Right atrium auricular region (tissue), 2 donors: ENCODE results near the gene TTC39C. TPM values are rescaled to one million over a fixed set of nuclear protein-coding genes. Genes with fewer than 3 reads are reported as not detected.

Source experiments
- DNase-seq: peaks from one replicate; pipeline ENCODE4 v3.0.0-alpha.2; 2019; ENCODE audit warnings: low spot score
- H3K27ac ChIP-seq, 2 donors: fragments of 200-600 bp; sonication (generic); 1 replicate in 1 of 2; 2 replicates in 1 of 2; pipeline ENCODE4 v1.5.1; 2016 to 2019
- H3K27me3 ChIP-seq, 2 donors: fragments of 200-600 bp; sonication (generic); one replicate each; pipeline versions ENCODE4 v1.5.1 to v1.6.0; 2017 to 2019
- H3K36me3 ChIP-seq: fragments of 200-600 bp; sonication (generic); one replicate; pipeline ENCODE4 v1.5.1; 2016
- H3K4me1 ChIP-seq, 2 donors: fragments of 200-600 bp; sonication (generic); one replicate each; pipeline versions ENCODE4 v1.5.1 to v1.6.0; 2017 to 2019
- H3K4me3 ChIP-seq, 2 donors: fragments of 200-600 bp; sonication (generic); 1 replicate in 1 of 2; 2 replicates in 1 of 2; pipeline ENCODE4 v1.5.1; 2017 to 2019; ENCODE audit warnings: mild to moderate bottlenecking in 1 of 2, moderate library complexity in 1 of 2
- H3K9me3 ChIP-seq, 2 donors: fragments of 200-600 bp; sonication (generic); one replicate each; pipeline ENCODE4 v1.5.1; 2019
- total RNA-seq, 2 donors: library from RNA; depleted of rRNA; stranded (reverse); fragments of >200 nt; gene quantifications; one replicate each; pipeline ENCODE4 v1.1.0, GENCODE V29; 2016
- TF ChIP-seq, protein P1 (sequence below), 2 donors: fragments of 200-600 bp; sonication (generic); IDR thresholded peaks; one replicate each; pipeline ENCODE4 v1.5.1; 2019; ENCODE audit warnings: antibody characterized with exemption in 2 of 2

TTC39C gene
- total RNA-seq, 2 donors from 2014 or later, result 4.2 to 10.3 TPM

DNA sequence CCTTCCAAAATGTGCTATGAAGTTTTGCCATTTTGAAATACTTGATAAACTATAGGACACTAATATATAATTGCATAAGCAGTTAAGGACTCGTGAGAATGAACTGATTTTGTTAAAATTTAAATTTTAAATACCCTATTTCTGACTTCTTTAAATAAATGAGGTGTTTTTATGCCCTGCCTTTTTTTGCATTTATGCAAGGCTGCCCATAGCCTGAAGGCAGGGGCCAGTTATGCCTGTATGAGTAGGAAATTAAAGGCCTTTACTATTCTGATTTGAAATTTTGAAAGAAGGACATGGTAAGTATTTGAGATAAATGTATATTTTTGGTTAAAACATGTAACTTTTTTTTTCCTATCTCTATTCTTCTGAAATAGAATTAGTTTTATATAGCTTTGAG is 33.7 kb downstream of the TTC39C start:
- no peak overlapping the region for H3K27ac ChIP-seq
- H3K27me3 ChIP-seq, result no peaks in the 10 kb centered on the region
- peaks cover 0 to 2% of the 10 kb centered on the region in 2 donors for H3K4me1 ChIP-seq
- DNase-seq, result no peak
- no peaks in the 10 kb centered on the region for H3K36me3 ChIP-seq
- H3K9me3 ChIP-seq, result no peaks in the 10 kb centered on the region
- TF ChIP-seq, protein P1, sequence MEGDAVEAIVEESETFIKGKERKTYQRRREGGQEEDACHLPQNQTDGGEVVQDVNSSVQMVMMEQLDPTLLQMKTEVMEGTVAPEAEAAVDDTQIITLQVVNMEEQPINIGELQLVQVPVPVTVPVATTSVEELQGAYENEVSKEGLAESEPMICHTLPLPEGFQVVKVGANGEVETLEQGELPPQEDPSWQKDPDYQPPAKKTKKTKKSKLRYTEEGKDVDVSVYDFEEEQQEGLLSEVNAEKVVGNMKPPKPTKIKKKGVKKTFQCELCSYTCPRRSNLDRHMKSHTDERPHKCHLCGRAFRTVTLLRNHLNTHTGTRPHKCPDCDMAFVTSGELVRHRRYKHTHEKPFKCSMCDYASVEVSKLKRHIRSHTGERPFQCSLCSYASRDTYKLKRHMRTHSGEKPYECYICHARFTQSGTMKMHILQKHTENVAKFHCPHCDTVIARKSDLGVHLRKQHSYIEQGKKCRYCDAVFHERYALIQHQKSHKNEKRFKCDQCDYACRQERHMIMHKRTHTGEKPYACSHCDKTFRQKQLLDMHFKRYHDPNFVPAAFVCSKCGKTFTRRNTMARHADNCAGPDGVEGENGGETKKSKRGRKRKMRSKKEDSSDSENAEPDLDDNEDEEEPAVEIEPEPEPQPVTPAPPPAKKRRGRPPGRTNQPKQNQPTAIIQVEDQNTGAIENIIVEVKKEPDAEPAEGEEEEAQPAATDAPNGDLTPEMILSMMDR (IDR thresholded peaks at IDR 0.05), result no peak
- no peak overlapping the region for H3K4me3 ChIP-seq

DNA sequence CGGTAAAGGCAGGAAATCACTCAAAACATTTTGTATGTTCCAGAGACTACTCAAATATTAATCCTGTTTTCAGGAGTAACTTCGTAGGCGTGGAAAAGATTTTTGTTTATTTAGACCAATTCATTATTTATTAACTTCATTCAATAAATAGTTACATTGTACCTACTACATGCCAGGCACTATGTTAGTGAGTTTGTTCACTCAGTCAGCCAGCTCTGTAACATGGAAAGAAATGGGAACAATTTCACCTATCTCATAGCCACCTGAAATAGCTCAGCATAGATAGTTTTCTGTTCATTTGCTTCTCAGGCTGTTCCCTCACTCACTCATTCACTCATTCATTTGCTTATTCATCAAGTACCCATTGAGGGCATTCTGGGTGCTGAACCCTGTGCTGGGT is 34.6 kb downstream of the TTC39C start:
- Histone ChIP-seq H3K27ac (no peak overlapping the region), H3K27me3 (no peaks in the 10 kb centered on the region), H3K4me3 (no peak overlapping the region), H3K36me3 (no peaks in the 10 kb centered on the region), H3K9me3 (no peaks in the 10 kb centered on the region), H3K4me1 (peaks cover 0 to 9% of the 10 kb centered on the region in 2 donors)
- TF ChIP-seq, protein P1 (IDR thresholded peaks at IDR 0.05), result no peak
- DNase-seq, result no peak

DNA sequence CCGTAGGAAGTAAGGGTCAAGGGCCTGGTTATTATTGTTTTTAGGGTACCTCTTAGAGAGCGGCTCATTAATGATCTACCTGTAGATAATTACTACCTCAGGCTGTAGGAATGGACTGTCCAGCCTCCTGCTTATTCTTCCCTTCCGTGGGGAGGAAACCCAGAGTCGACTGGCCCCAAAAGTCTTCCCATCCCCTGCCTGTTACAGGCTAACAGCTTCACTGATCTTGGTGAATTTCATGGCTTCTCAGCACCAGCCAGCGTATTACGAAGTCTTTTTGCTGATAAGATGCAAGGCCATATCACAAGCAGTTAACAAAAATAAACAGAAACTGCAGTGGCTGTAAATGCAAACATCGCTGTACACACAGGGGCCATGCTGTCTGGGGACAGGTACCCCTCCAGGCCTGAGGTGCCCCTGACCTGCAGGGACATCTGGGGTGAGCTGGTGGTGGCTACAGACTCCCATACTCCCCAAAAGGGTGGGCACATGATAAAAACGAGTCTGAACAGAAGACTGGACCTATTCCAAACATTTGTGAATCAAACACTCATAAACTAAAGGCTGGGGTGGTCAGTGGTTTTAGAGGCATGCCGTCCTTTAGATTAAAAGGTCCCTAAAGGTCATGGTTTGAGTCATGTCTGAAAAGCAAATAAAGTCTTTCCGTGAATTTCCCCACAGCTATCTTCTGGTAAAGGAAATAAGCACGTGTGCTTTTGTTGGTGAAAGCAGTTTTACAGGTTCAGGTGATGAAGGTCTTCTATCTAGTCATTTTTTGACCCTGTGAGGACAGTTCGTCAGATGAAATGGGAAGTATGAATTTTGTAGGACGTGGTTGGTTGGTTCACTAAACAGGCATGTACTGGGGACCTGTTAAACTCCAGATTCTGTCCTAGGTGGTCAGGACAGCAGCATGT is 36.7 kb downstream of the TTC39C start:
- Histone ChIP-seq H3K27ac (no peak overlapping the region), H3K36me3 (no peaks in the 10 kb centered on the region), H3K4me3 (no peak overlapping the region), H3K4me1 (peaks cover 0 to 9% of the 10 kb centered on the region in 2 donors), H3K27me3 (no peaks in the 10 kb centered on the region), H3K9me3 (no peaks in the 10 kb centered on the region)
- DNase-seq, result no peak
- TF ChIP-seq, protein P1 (IDR thresholded peaks at IDR 0.05), result no peak

DNA sequence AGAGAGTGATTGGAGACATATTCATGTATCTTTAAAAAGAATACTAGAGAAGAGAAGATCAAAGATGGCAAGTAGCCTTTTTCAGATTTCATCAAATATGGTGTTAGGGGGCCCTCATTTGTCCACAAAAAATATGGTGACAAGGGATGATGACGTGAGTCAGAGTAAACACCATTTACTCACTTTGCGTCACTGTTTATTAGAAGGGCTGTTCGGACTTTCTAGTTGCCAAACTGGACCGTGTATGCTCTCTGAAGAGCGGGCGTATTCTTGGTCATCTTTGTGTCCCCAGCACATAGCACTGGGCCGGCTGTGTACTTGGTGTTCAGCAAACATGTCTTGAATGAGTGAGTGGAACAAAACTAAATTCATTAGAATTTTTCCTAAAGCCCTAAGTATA is 37.5 kb downstream of the TTC39C start:
- TF ChIP-seq, protein P1 (IDR thresholded peaks at IDR 0.05), result no peak

DNA sequence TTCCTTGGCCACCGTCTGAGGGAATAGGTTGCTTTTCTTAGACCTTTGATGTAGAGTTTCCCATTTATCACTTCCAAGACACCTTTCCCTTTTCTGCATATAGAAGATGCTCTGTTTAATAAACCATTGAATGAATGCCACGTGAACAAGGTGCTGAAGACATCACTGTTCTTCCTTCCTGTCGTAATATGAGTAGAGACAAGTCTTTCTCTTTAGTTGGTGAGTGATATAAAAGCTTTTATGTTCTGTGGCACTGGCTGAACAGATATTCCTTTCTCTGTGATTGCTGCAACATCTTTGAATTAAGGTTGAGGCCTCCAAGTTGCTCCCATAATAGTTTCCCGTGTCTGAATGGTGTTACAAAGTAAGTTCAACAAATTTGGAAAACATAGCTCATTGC is 38.7 kb downstream of the TTC39C start:
- Histone ChIP-seq H3K36me3 (no peaks in the 10 kb centered on the region), H3K27ac (peak overlapping the region in 1 of 2 donors; percentile 27), H3K4me3 (no peak overlapping the region), H3K9me3 (no peaks in the 10 kb centered on the region), H3K4me1 (peaks cover 0 to 9% of the 10 kb centered on the region in 2 donors), H3K27me3 (no peaks in the 10 kb centered on the region)
- no peak for DNase-seq
- TF ChIP-seq, protein P1 (IDR thresholded peaks at IDR 0.05), result no peak

More for the DNA sequence above, 37.5 kb downstream of the TTC39C start:
- no peaks in the 10 kb centered on the region for H3K27me3 ChIP-seq
- DNase-seq, result no peak
- H3K36me3 ChIP-seq, result no peaks in the 10 kb centered on the region
- peaks cover 0 to 9% of the 10 kb centered on the region in 2 donors for H3K4me1 ChIP-seq
- H3K9me3 ChIP-seq, result no peaks in the 10 kb centered on the region
- H3K4me3 ChIP-seq, result no peak overlapping the region
- no peak overlapping the region for H3K27ac ChIP-seq
